GM19099 (cell line): ENCODE data around the gene LRRC71.

Source experiments
- POLR2A ChIP-seq: IDR thresholded peaks from 3 replicates; pipeline ENCODE4 v1.6.1; 2011; ENCODE audit warnings: low read depth; ENCODE audit not compliant: insufficient read length; ENCODE audit errors: extremely low read depth

LRRC71 gene

GRCh38 chr1:156963621-156964020 lies 43.2 kb downstream of the LRRC71 start:
- no peak for TF ChIP-seq POLR2A

GRCh38 chr1:156964441-156964840 lies 44.0 kb downstream of the LRRC71 start:
- no peak for TF ChIP-seq POLR2A

GRCh38 chr1:156969496-156969895 lies 49.1 kb downstream of the LRRC71 start:
- TF ChIP-seq POLR2A = no peak

- no peak for TF ChIP-seq POLR2A
Measured at GRCh38 chr1:156970017-156970416, 49.6 kb downstream of the LRRC71 start.

- TF ChIP-seq POLR2A = no peak
Measured at GRCh38 chr1:156973417-156973816, 53.0 kb downstream of the LRRC71 start.

- no peak for TF ChIP-seq POLR2A
Measured at GRCh38 chr1:156975084-156975483, 54.7 kb downstream of the LRRC71 start.

- TF ChIP-seq POLR2A = no peak
Measured at GRCh38 chr1:156980551-156980950, 60.1 kb downstream of the LRRC71 start.
